ENCODE results near the gene ZCCHC17. TPM values are rescaled to one million over a fixed set of nuclear protein-coding genes. Genes with fewer than 3 reads are reported as not detected.

ZCCHC17 gene
- total and polyA plus RNA-seq, 2 donors (not counting 3 experiments of a cell fraction or from before 2014, with no cell fraction given) = 32.0 to 41.4 TPM

GRCh38 chr1:31356427-31356826 lies 59.6 kb downstream of the ZCCHC17 start:
- Histone ChIP-seq H3K9ac (replicated peaks; ENCODE audit: extremely low read depth, insufficient read depth, low read length) (no peak overlapping the region), H3K4me1 (ENCODE audit: control insufficient read depth, extremely low read depth, insufficient read depth, low read length) (no peaks in the 10 kb centered on the region), H3K36me3 (ENCODE audit: control insufficient read depth in 2 of 2, extremely low read depth in 1 of 2, insufficient read depth in 2 of 2, low read length in 2 of 2) (peaks cover 0 to 6% of the 10 kb centered on the region in 2 experiments), H3K4me3 (replicated peaks in 1 of 3; ENCODE audit: insufficient read depth in 1 of 3, low read depth in 1 of 3, low read length in 3 of 3) (no peak overlapping the region), H3K9me3 (replicated peaks; ENCODE audit: control insufficient read depth, insufficient read depth, low read length) (no peaks in the 10 kb centered on the region), H4K20me1 (replicated peaks; ENCODE audit: control insufficient read depth, extremely low read depth, insufficient read depth, low read length) (no peaks in the 10 kb centered on the region), H3K4me2 (ENCODE audit: insufficient read depth, low read length) (no peak overlapping the region), H3K79me2 (ENCODE audit: control insufficient read depth, insufficient read depth, low read length) (no peaks in the 10 kb centered on the region), H2AFZ (ENCODE audit: low read depth, low read length) (no peak overlapping the region), H3K9me1 (replicated peaks; ENCODE audit: control insufficient read depth, extremely low read depth, insufficient read depth, low read length) (no peaks in the 10 kb centered on the region), H3K27me3 (ENCODE audit: control insufficient read depth in 2 of 2, insufficient read depth in 2 of 2, low read length in 2 of 2) (no peaks in the 10 kb centered on the region), H3K27ac (ENCODE audit: insufficient read depth, low read depth, low read length) (no peak overlapping the region)
- no peak for FAIRE-seq
- TF ChIP-seq FOS (IDR thresholded peaks at IDR 0.05; ENCODE audit: borderline replicate concordance, insufficient read depth, low read length) (no peak), JUN (IDR thresholded peaks at IDR 0.05; ENCODE audit: borderline replicate concordance, insufficient read depth, insufficient read length, low read depth) (no peak), MYC (IDR thresholded peaks at IDR 0.05; ENCODE audit: low read depth, low read length) (no peak), CTCF (IDR thresholded peaks at IDR 0.05; ENCODE audit: extremely low read depth in 1 of 2, insufficient read depth in 1 of 2, low read depth in 1 of 2, low read length in 2 of 2) (no peak), EZH2 (IDR thresholded peaks at IDR 0.05; ENCODE audit: borderline replicate concordance, low read depth, low read length, severe bottlenecking) (no peak), POLR2A (IDR thresholded peaks at IDR 0.05; ENCODE audit: low read depth, low read length) (no peak), GATA2 (IDR thresholded peaks at IDR 0.05; ENCODE audit: insufficient read depth, insufficient read length, low read depth, low read length) (no peak), MAX (IDR thresholded peaks at IDR 0.05; ENCODE audit: insufficient read depth, insufficient read length) (no peak), POLR2AphosphoS5 (IDR thresholded peaks at IDR 0.05; ENCODE audit: insufficient read depth, low read depth, low read length) (no peak)
- no TSS peak for BruUV-seq (replicated peaks)
- intact Hi-C loops (cut with micrococcal nuclease) = no loop called here
- dilution Hi-C loops (cut with MboI; ENCODE audit: extremely low pct_ligation_motif_present, low sequenced_read_pairs) = no loop called here
- no peak for DNase-seq (ENCODE audit: low read depth, low spot score)
- CTCF ChIA-PET = no interaction called here
- POLR2A ChIA-PET = no interaction called here

Data from endothelial cell of umbilical vein (primary cell).